K562 (cell line): ENCODE measurements around the gene ZNF627. TPM values are rescaled to one million over a fixed set of nuclear protein-coding genes. Genes with fewer than 3 reads are reported as not detected.

Experiments
- CBFA2T3 ChIP-seq: fragments of 450-650 bp; IDR thresholded peaks from 2 replicates; pipeline ENCODE4 v1.6.1; 2017
- CTCFL ChIP-seq: IDR thresholded peaks from 2 replicates; pipeline ENCODE4 v1.6.1; 2011; ENCODE audit warnings: borderline replicate concordance, low read depth, mild to moderate bottlenecking, moderate library complexity, low read length; ENCODE audit not compliant: insufficient read depth, poor library complexity, severe bottlenecking
- DDX20 ChIP-seq: fragments of 450-650 bp; IDR thresholded peaks from 2 replicates; pipeline ENCODE4 v1.6.1; 2016; ENCODE audit warnings: missing genetic modification characterization, low read depth, mild to moderate bottlenecking, missing compliant biosample characterization, moderate library complexity
- KLF6 ChIP-seq: fragments of 250-450 bp; sonication (Bioruptor Pico); IDR thresholded peaks from 2 replicates; pipeline ENCODE4 v1.4.0; 2020; ENCODE audit warnings: mild to moderate bottlenecking, moderate library complexity, borderline replicate concordance
- NR0B1 ChIP-seq: fragments of 450-650 bp; IDR thresholded peaks from one replicate; pipeline ENCODE4 v1.6.1; 2018; ENCODE audit warnings: mild to moderate bottlenecking, moderate library complexity; ENCODE audit not compliant: partially characterized antibody
- PATZ1 ChIP-seq: fragments of 250-450 bp; sonication (Bioruptor Pico); IDR thresholded peaks from 2 replicates; pipeline ENCODE4 v1.5.0; 2020; ENCODE audit warnings: mild to moderate bottlenecking, borderline replicate concordance
- SMARCA4 ChIP-seq: fragments of 450-650 bp; IDR thresholded peaks from 2 replicates; pipeline ENCODE4 v1.6.1; 2016
- SRSF3 ChIP-seq: fragments of 200-400 bp; formaldehyde crosslinking; IDR thresholded peaks from 2 replicates; pipeline ENCODE4 v1.6.1; 2016; ENCODE audit warnings: mild to moderate bottlenecking, low read length, moderate library complexity; ENCODE audit not compliant: insufficient read depth
- TARDBP ChIP-seq: fragments of 450-650 bp; IDR thresholded peaks from 2 replicates; pipeline ENCODE4 v1.6.1; 2016
- TEAD4 ChIP-seq, 2 experiments: sonication (generic) in 1 of 2; formaldehyde crosslinking in 1 of 2; IDR thresholded peaks; 2 replicates each; pipeline versions ENCODE4 v1.6.1 to v1.8.0; 2012 to 2022; ENCODE audit warnings: borderline replicate concordance in 1 of 2, inconsistent platforms in 1 of 2, low read length in 1 of 2, mild to moderate bottlenecking in 1 of 2, missing genetic modification reagents in 1 of 2
- TFE3 ChIP-seq: fragments of 450-650 bp; formaldehyde crosslinking; IDR thresholded peaks from 2 replicates; pipeline ENCODE4 v1.4.0; 2020; ENCODE audit warnings: mild to moderate bottlenecking, mixed read lengths
- ZNF133 ChIP-seq: fragments of 250-450 bp; sonication (Bioruptor Pico); IDR thresholded peaks from 2 replicates; pipeline ENCODE4 v1.4.0; 2020; ENCODE audit warnings: mild to moderate bottlenecking
- ZNF280B ChIP-seq: fragments of 250-450 bp; sonication (Bioruptor Pico); IDR thresholded peaks from 2 replicates; pipeline ENCODE4 v1.5.1; 2021; ENCODE audit warnings: mild to moderate bottlenecking
- ZNF431 ChIP-seq: sonication (generic); formaldehyde crosslinking; IDR thresholded peaks from 2 replicates; pipeline ENCODE4 v1.8.0; 2022; ENCODE audit warnings: mild to moderate bottlenecking, missing genetic modification reagents
- ZNF655 ChIP-seq: fragments of 250-450 bp; sonication (Bioruptor Pico); IDR thresholded peaks from 2 replicates; pipeline ENCODE4 v1.5.0; 2021
- ZSCAN29 ChIP-seq: fragments of 450-650 bp; IDR thresholded peaks from 2 replicates; pipeline ENCODE4 v1.6.1; 2017
- polyA plus RNA-seq, 8 experiments: library from polyadenylated mRNA; depleted of rRNA in 4 of 8; stranded (reverse) in 5 of 8; unstranded in 3 of 8; fragments of >200 nt; fragmentation: Nextera tagmentation in 2 of 8; fragmentation: Illumina TruSeq in 1 of 8; extraction: Ambion mirVana in 2 of 8; extraction: Trizol in 1 of 8; gene quantifications; 2 replicates each; pipeline versions ENCODE4 v1.2.1 to v1.2.3, GENCODE V29; 2011 to 2014; ENCODE audit warnings: inconsistent platforms in 1 of 8, missing spikeins in 1 of 8
- total RNA-seq, 7 experiments: library from RNA; depleted of rRNA in 6 of 7; stranded (reverse); fragments of >200 nt in 6 of 7; fragmentation: Illumina TruSeq in 2 of 7; extraction: Trizol in 2 of 7; gene quantifications; 2 replicates each; pipeline versions ENCODE4 v1.2.1 to v1.2.3, GENCODE V29; 2011 to 2021; ENCODE audit warnings: low replicate concordance in 1 of 7

ZNF627 gene
- total and polyA plus RNA-seq, 9 of the 15 experiments (the other 6 are each of a cell fraction or from before 2014, with no cell fraction given) = 6.4 to 19.9 (median 10.6) TPM

GRCh38 chr19:11597202-11598102 lies at the start of gene ZNF627 (continued):
- TF ChIP-seq PATZ1 (CRISPR knock-in tag) = no peak
- no peak for TF ChIP-seq ZNF655 (CRISPR knock-in tag)
- TF ChIP-seq ZNF280B (CRISPR knock-in tag) = no peak
- TF ChIP-seq CTCFL = peak; percentile 22
- TF ChIP-seq ZNF133 = no peak
- no peak for TF ChIP-seq TARDBP
- TF ChIP-seq TFE3 (CRISPR knock-in tag) = no peak
- peak; percentile 57; the same call in 1 of the 2 replicates for TF ChIP-seq SRSF3
- TF ChIP-seq NR0B1 = no peak
- no peak for TF ChIP-seq DDX20 (tag)
- TF ChIP-seq SMARCA4 = peak; percentile 59
- 0 out of 2 replicates have a peak, but pooled peaks have one; percentile 12 for TF ChIP-seq CBFA2T3
- no peak for TF ChIP-seq ZNF431 (CRISPR knock-in tag)
- peak; percentile 66; the same call in 1 of the 2 replicates for TF ChIP-seq KLF6 (CRISPR knock-in tag)
- peak; percentile 36; the same call in 1 of the 2 replicates for TF ChIP-seq ZSCAN29
- TF ChIP-seq TEAD4 (IDR thresholded peaks at IDR 0.05; ENCODE audit: low read length) = no peak; the same call in 1 of the 2 replicates
- no peak for TF ChIP-seq TEAD4 (CRISPR knock-in tag; IDR thresholded peaks at IDR 0.05; ENCODE audit: borderline replicate concordance)
